ENCODE results near the gene PPIP5K1.

PPIP5K1 gene

DNA sequence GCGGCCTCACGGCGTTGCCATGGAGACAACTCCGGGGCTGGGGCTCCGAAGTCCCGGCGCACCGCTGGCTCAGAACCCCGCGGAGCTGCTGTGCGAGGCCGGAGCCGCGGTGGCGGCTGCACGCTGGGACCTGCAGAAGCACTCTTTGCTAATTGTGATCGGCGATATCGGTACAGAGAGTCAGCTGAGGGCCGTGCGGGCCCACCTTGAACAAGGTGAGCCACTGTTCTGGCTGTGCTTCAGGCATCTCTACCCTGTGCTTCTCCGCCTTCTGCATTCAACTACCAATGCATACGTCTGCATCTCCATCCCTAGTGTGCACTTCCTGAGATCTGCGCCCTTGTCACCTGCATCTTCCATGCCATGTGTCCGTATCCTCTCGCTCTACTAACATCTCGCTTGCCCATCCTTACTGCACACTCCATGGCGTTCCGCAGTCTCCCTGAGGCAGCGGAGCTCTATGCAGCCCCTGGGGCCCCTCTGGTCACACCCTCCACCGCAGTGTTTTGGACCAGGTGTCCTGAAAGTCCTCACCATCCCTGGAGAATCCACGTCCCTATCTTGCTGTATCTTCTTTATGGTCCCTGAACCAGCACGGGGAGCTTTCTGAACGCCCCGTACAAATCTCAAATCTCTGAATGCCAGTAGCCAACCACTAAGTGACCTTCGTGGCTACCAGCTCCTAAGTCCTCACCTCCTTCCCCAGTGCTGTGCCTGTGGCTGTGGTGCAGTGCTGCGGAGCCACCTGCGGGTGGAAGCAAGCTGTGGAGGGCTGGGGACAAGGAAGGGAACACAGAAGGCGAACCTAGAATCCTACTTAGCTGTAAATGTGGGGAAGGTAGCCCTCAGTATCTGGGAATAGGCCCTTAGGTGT lies 78.8 kb downstream of the PPIP5K1 start:
- no peaks in the 10 kb centered on the region for H3K9me3 Mint-ChIP-seq
- ATAC-seq (replicated peaks; ENCODE audit: extremely low read depth, poor library complexity, severe bottlenecking) (no peak), DNase-seq (ENCODE audit: low spot score in 2 of 2) (no peak)
- H3K27ac Mint-ChIP-seq (ENCODE audit: low read depth): peak overlapping the region; percentile 98
- H3K27me3 Mint-ChIP-seq: peaks cover 8% of the 10 kb centered on the region
- H3K4me1 Mint-ChIP-seq: peaks cover 20% of the 10 kb centered on the region
- peak overlapping the region; percentile 92 for H3K4me3 Mint-ChIP-seq
- peaks cover 9% of the 10 kb centered on the region for H3K36me3 Mint-ChIP-seq (ENCODE audit: insufficient read depth)

DNA sequence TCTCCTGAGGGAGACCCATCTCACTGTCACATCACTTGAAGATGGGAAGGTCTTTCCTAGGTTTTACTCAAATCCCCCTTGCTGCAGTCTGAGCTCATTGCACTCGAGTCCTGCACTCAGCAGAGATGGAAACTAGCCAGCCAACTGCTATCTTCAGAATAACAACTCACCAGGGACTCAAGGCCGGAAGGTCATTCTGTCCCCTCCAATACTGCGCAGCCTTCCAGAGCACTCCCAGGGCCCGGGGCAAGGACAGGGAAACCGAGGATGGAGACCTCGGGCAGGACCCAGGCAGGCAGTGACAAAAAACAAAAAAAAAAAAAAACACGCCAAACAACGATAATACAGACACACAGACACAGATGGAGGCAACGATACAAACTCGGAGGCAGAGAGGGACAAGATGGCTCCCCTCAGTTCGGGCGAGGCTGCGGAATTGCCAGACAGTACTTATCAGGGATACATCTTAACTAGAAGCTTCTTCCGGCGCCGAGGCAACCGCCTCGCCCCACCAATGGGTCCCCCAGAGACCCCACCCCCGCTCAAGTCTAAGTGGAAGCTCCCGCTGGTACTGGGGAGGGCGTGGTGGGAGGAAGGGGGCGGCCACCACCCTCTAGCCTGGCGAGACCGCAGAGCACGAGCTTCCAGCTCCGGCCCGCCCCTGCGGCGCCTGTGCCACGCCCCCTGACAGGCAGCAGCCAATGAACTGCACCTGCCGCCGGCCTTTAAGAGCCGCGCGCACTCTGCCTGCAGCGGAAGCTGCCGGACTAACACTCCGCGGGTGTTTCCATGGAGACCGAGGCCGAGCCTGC lies 79.6 kb downstream of the PPIP5K1 start:
- Mint-ChIP-seq H3K4me1 (peaks cover 20% of the 10 kb centered on the region), H3K27ac (ENCODE audit: low read depth) (peak overlapping the region; percentile 98), H3K4me3 (peak overlapping the region; percentile 92), H3K36me3 (ENCODE audit: insufficient read depth) (peaks cover 9% of the 10 kb centered on the region), H3K9me3 (no peaks in the 10 kb centered on the region), H3K27me3 (no peaks in the 10 kb centered on the region)
- peak; percentile 87 to 92 for DNase-seq (ENCODE audit: low spot score in 2 of 2)
- ATAC-seq (replicated peaks; ENCODE audit: extremely low read depth, poor library complexity, severe bottlenecking): peak; percentile 89

DNA sequence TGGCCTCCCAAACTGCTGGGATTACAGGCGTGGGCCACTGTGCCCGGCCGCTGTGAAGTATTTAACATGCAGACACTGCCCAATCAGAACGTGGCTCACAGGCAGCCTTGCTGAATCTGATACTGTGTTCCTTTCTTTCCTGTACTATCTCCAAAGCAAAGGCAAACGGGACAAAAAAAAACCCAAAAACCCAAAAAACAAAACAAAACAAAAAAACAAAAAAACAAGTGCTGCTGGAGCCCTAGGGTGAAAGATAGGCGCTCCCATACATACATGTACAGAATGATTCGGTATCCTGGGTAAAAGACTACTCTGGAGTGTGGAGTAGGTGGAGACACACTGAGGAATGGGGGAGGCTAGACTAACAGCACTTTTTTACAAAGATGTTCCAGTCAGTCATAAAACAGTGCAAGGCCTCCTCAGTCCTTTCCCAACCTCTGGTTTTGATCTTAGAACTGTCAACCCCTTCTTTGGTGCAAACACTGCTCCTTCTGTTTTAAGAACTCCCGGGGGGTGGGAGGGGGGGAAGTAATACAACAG lies 80.3 kb downstream of the PPIP5K1 start:
- Mint-ChIP-seq H3K27ac (ENCODE audit: low read depth) (peak overlapping the region; percentile 98), H3K4me1 (peaks cover 20% of the 10 kb centered on the region), H3K27me3 (no peaks in the 10 kb centered on the region), H3K4me3 (peak overlapping the region; percentile 92), H3K9me3 (no peaks in the 10 kb centered on the region), H3K36me3 (ENCODE audit: insufficient read depth) (peaks cover 9% of the 10 kb centered on the region)
- DNase-seq (ENCODE audit: low spot score in 2 of 2): no peak
- no peak for ATAC-seq (replicated peaks; ENCODE audit: extremely low read depth, poor library complexity, severe bottlenecking)

DNA sequence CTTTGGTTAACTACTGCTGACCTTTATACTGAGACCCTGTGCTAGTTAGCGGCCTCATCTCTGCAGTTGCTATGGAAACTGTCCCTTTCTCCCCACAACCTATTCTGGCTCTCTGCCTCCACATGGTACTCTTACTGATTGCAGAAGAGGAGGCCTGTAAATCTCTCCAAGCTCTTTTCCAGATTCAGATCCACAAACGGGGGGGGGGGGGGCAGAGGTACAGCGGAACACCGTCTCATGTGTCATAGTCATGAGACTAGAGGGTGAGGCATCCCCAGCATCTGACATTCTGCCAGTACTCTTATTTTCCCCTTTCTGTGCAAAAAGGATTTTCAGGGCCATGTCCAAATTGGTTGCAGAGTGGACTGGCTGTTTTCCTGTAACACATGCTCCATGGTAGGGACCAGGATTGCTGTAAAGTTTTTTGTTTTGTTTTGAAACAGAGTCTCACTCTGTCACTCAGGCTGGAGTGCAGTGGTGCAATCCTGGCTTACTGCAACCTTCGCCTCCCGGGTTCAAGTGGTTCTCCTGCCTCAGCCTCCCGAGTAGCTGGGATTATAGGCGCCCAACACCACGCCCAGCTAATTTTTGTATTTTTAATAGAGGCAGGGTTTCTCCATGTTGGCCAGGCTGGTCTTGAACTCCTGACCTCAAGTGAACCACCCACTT lies 80.9 kb downstream of the PPIP5K1 start:
- Mint-ChIP-seq H3K4me3 (peak overlapping the region; percentile 92), H3K36me3 (ENCODE audit: insufficient read depth) (peaks cover 9% of the 10 kb centered on the region), H3K9me3 (no peaks in the 10 kb centered on the region), H3K4me1 (peaks cover 20% of the 10 kb centered on the region), H3K27ac (ENCODE audit: low read depth) (no peak overlapping the region), H3K27me3 (no peaks in the 10 kb centered on the region)
- DNase-seq (ENCODE audit: low spot score in 2 of 2) (no peak), ATAC-seq (replicated peaks; ENCODE audit: extremely low read depth, poor library complexity, severe bottlenecking) (no peak)

DNA sequence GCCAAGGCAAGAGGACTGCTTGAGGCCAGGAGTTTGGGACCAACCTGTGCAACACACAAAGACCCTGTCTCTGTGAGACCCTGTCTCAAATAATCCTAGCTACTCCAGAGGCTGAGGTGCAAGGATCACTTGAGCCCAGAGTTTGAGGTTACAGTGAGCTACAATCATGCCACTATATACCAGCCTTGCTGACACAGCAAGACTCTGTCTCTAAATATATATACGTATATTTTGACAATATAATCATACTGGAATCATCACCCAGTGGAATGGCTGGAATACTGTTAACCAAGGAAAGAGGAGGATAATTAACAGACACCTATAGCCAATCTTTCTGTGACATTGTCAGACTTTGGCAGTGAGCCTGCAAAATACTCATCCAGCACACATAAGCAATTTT lies 81.6 kb downstream of the PPIP5K1 start:
- no peaks in the 10 kb centered on the region for H3K27me3 Mint-ChIP-seq
- ATAC-seq (replicated peaks; ENCODE audit: extremely low read depth, poor library complexity, severe bottlenecking) (no peak), DNase-seq (ENCODE audit: low spot score in 2 of 2) (no peak)
- H3K4me3 Mint-ChIP-seq: no peak overlapping the region
- peaks cover 20% of the 10 kb centered on the region for H3K4me1 Mint-ChIP-seq
- H3K27ac Mint-ChIP-seq (ENCODE audit: low read depth): no peak overlapping the region
- peaks cover 9% of the 10 kb centered on the region for H3K36me3 Mint-ChIP-seq (ENCODE audit: insufficient read depth)
- no peaks in the 10 kb centered on the region for H3K9me3 Mint-ChIP-seq

DNA sequence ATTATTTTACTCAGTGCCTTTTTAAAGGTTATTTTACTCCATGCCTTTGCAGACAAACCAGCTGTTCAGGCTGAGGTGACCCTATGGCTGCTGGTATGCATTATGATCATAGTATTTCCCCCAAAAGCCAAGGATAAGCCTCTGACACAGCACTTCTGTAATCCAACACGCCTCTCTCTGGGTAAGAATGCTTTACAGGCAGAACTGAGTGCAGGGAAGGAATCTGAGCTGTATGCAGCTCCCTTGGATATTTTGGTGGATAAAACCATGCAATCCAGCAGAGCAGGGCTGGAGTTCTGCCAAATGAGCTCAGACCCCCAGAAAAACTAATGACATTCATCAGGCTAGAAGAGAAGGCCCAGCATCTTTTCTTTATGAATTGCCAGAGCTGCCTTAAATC lies 84.3 kb downstream of the PPIP5K1 start:
- Mint-ChIP-seq H3K27me3 (no peaks in the 10 kb centered on the region), H3K4me3 (no peak overlapping the region)
- ATAC-seq (replicated peaks; ENCODE audit: extremely low read depth, poor library complexity, severe bottlenecking): no peak

DNA sequence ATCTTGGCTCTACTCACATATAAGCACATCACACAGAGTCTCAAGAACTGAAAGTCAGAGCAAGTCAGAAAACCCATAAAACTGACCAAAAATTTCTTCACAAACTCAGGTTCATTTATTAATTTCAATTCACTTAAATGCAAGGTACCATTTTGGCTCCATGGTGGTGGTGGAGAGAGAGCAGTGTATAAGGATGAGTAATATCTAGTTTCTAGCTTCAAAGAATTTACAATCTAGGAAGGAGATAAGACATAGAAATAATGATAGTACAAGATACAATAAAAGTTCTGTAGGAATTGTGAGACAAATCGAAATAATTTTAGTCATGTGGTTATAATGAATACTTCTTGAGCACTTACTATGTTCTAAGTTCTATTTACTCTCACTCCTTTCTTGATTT lies 90.4 kb downstream of the PPIP5K1 start:
- H3K36me3 Mint-ChIP-seq (ENCODE audit: insufficient read depth): no peaks in the 10 kb centered on the region
- DNase-seq (ENCODE audit: low spot score in 2 of 2) (no peak), ATAC-seq (replicated peaks; ENCODE audit: extremely low read depth, poor library complexity, severe bottlenecking) (no peak)
- no peaks in the 10 kb centered on the region for H3K27me3 Mint-ChIP-seq
- H3K27ac Mint-ChIP-seq (ENCODE audit: low read depth): no peak overlapping the region
- no peaks in the 10 kb centered on the region for H3K9me3 Mint-ChIP-seq
- H3K4me3 Mint-ChIP-seq: no peak overlapping the region
- no peaks in the 10 kb centered on the region for H3K4me1 Mint-ChIP-seq

More for the DNA sequence above, 84.3 kb downstream of the PPIP5K1 start:
- Mint-ChIP-seq H3K9me3 (no peaks in the 10 kb centered on the region), H3K27ac (ENCODE audit: low read depth) (no peak overlapping the region), H3K4me1 (peaks cover 7% of the 10 kb centered on the region), H3K36me3 (ENCODE audit: insufficient read depth) (peaks cover 5% of the 10 kb centered on the region)
- DNase-seq (ENCODE audit: low spot score in 2 of 2): no peak

DNA sequence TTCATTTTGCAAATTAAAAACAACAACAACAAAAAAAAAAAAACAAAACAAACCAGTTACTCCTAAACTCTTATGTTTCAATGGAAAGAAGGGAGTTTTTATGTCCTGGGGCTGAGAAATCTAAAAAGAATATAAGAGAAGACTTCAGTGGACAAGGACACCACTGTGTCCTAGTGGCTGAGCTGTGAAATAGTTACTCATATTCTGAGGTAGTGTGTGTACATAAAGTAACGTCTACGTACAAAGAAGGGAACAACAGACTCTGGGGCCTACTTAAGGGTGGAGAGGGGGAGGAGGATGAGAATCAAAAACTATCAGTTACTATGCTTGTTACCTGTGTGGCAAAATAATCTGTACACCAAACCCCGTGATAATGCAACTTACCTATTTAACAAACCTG lies 91.0 kb downstream of the PPIP5K1 start:
- Mint-ChIP-seq H3K4me1 (no peaks in the 10 kb centered on the region), H3K36me3 (ENCODE audit: insufficient read depth) (no peaks in the 10 kb centered on the region), H3K9me3 (no peaks in the 10 kb centered on the region), H3K27ac (ENCODE audit: low read depth) (no peak overlapping the region), H3K4me3 (no peak overlapping the region), H3K27me3 (no peaks in the 10 kb centered on the region)
- DNase-seq (ENCODE audit: low spot score in 2 of 2) (no peak), ATAC-seq (replicated peaks; ENCODE audit: extremely low read depth, poor library complexity, severe bottlenecking) (no peak)

DNA sequence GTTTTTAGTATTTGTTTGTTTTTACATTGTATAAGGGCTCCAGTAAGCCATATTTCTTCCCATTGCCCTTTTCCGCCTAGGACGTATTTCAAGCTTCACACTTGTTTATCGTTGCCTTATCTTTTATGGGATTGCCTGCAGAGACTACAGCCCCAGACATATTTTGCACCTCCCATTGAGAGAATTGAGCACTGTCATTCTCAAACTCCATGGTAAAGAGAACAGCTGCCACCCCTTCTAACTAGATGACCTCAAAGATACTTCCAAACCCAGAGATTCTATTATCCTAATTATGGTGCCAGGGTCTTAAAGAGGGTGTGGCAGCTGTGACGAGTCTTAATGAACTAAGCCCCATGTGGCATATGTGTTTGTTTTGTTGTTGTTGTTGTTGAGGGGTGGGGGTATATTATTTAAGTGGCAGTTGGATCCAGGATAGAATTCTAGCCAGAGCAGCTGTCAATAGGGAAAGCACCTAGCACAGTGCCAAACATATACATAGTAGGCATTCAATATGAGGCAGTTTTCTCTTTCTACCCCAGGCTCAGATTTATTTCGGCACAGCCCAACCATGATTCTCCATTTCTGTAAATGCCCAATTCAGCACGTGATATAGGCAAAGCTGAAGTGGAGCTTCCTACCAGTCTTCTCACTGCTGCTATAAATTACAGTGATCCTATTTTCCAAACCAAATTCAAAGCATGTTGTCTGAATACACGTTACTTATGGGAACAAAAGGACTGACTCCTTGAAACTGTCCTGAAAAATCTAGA lies 96.1 kb downstream of the PPIP5K1 start:
- Mint-ChIP-seq H3K27ac (ENCODE audit: low read depth) (peak overlapping the region; percentile 96), H3K9me3 (no peaks in the 10 kb centered on the region), H3K4me3 (peak overlapping the region; percentile 91), H3K4me1 (peaks cover 29% of the 10 kb centered on the region), H3K27me3 (no peaks in the 10 kb centered on the region), H3K36me3 (ENCODE audit: insufficient read depth) (peaks cover 17% of the 10 kb centered on the region)
- DNase-seq (ENCODE audit: low spot score in 2 of 2) (no peak), ATAC-seq (replicated peaks; ENCODE audit: extremely low read depth, poor library complexity, severe bottlenecking) (no peak)

DNA sequence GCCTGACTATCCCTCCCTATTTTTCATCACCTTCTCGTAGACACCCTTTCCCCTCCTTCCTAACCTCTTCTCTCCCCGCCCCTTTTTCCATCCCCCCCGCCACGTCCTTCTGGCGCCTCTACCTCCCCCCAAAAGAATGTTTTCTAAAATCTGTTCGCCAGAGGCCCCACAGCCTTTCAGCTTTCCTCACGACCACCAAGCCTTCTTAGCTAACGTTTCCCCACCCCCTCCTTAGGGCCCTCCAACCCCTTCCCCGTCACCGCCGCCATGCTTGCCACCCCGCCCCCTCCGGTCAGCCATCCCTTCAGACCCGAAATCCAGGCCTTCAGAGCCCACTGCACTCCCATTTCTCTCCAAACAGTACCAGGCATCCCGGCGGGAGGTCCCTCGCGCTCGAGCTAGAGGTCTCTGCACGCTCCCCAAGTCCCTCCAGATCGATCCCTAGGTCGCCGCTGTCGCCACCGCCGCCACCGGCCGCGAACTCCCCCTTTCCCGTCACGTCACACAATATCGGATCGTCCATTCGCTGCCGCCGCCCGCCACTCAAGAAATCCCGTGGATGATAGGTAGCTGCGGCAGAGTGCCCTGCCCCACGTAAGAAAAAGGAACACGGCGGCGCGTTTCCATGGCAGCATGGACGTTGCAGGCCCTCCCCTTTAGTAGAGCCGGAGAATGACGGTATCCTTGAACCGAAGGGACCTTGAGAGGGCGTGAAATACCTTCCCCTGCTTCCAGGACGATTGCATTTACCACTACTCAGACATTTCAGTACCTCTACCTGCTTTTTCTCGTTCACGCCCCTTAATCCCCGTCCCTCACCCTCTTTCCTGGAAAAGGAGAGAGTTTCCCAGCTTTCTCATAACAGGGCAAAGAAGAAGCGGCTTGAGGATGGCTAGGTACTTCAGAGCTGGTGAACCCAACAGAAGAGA lies 97.1 kb downstream of the PPIP5K1 start, which contains the start of gene TP53BP1:
TSS of gene TP53BP1 (minus strand) at position 484 of the 929 bp plus-strand sequence. CDS start at position 371, 113 bp downstream.
- peaks cover 36% of the 10 kb centered on the region for H3K4me1 Mint-ChIP-seq
- peaks cover 17% of the 10 kb centered on the region for H3K36me3 Mint-ChIP-seq (ENCODE audit: insufficient read depth)
- no peaks in the 10 kb centered on the region for H3K9me3 Mint-ChIP-seq
- ATAC-seq (replicated peaks; ENCODE audit: extremely low read depth, poor library complexity, severe bottlenecking) (peak; percentile 99), DNase-seq (ENCODE audit: low spot score in 2 of 2) (peak; percentile 84 to 92)
- H3K27ac Mint-ChIP-seq (ENCODE audit: low read depth): peak within 1 kb of the TSS; percentile 96
- peak within 1 kb of the TSS; percentile 91 for H3K4me3 Mint-ChIP-seq
- H3K27me3 Mint-ChIP-seq: no peaks in the 10 kb centered on the region

DNA sequence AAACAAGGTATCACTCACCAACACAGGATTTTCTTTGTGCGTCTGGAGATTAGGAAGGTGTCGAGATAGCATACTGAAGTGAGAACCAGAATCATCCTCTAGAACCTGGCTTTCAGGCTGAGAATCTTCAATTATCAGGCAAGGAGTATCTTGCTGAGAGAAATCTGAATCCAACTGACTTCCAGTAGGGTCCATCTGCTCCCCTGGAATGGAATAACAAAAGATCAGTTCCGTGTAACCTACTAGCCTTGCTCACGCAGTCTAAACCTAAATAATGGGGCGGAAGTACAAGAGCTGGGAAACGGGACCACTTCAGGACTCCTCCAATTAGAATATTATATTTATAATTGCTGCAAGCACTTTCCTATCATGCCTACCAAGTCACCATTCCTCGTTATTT lies 97.7 kb downstream of the PPIP5K1 start:
- Mint-ChIP-seq H3K4me3 (peak overlapping the region; percentile 91), H3K27ac (ENCODE audit: low read depth) (peak overlapping the region; percentile 96), H3K27me3 (no peaks in the 10 kb centered on the region), H3K4me1 (peaks cover 36% of the 10 kb centered on the region), H3K9me3 (no peaks in the 10 kb centered on the region), H3K36me3 (ENCODE audit: insufficient read depth) (peaks cover 17% of the 10 kb centered on the region)
- DNase-seq (ENCODE audit: low spot score in 2 of 2) (no peak), ATAC-seq (replicated peaks; ENCODE audit: extremely low read depth, poor library complexity, severe bottlenecking) (no peak)

All from central memory CD8-positive, alpha-beta T cell (primary cell).